K562 (cell line): ENCODE data around the gene TYRO3. TPM values are rescaled to one million over a fixed set of nuclear protein-coding genes. Genes with fewer than 3 reads are reported as not detected.
A peak's percentile ranks its signal among the peaks of the same experiment; 100 is the strongest.

ENCODE experiments used
- CTBP1 ChIP-seq: fragments of 450-650 bp; IDR thresholded peaks from 2 replicates; pipeline ENCODE4 v1.6.1; 2016; ENCODE audit warnings: borderline replicate concordance
- HDAC1 ChIP-seq, 2 experiments: fragments of 450-650 bp; IDR thresholded peaks; 2 replicates each; pipeline ENCODE4 v1.6.1; 2016 to 2017; ENCODE audit warnings: inconsistent platforms in 1 of 2, mild to moderate bottlenecking in 1 of 2, moderate library complexity in 1 of 2
- KAT2B ChIP-seq: IDR thresholded peaks from one replicate; pipeline ENCODE4 v1.6.1; 2012; ENCODE audit warnings: low read depth, mild to moderate bottlenecking, control low read depth, inconsistent platforms, low read length, moderate library complexity
- KLF10 ChIP-seq: fragments of 250-450 bp; sonication (Bioruptor Pico); IDR thresholded peaks from 2 replicates; pipeline ENCODE4 v1.6.1; 2021; ENCODE audit warnings: matching md5 sums
- MTA1 ChIP-seq: fragments of 450-650 bp; IDR thresholded peaks from 2 replicates; pipeline ENCODE4 v1.6.1; 2017; ENCODE audit warnings: borderline replicate concordance
- NFIC ChIP-seq: fragments of 450-650 bp; IDR thresholded peaks from 2 replicates; pipeline ENCODE4 v1.6.1; 2017; ENCODE audit warnings: mild to moderate bottlenecking, inconsistent platforms
- NR2C1 ChIP-seq, 2 experiments: fragments of 450-650 bp; IDR thresholded peaks; 2 replicates each; pipeline ENCODE4 v1.6.1; 2017; ENCODE audit warnings: mild to moderate bottlenecking in 2 of 2, antibody characterized with exemption in 1 of 2, inconsistent platforms in 1 of 2, missing compliant biosample characterization in 1 of 2, missing genetic modification characterization in 1 of 2
- NR2F6 ChIP-seq: fragments of 450-650 bp; formaldehyde crosslinking; IDR thresholded peaks from 2 replicates; pipeline ENCODE4 v1.4.0; 2020; ENCODE audit warnings: mild to moderate bottlenecking
- ZNF584 ChIP-seq: fragments of 200-800 bp; sonication (Bioruptor generic); IDR thresholded peaks from 2 replicates; pipeline ENCODE4 v1.6.1; 2016; ENCODE audit warnings: low read depth, mild to moderate bottlenecking, missing genetic modification characterization, missing compliant biosample characterization
- polyA plus RNA-seq, 8 experiments: library from polyadenylated mRNA; depleted of rRNA in 4 of 8; stranded (reverse) in 5 of 8; unstranded in 3 of 8; fragments of >200 nt; fragmentation: Nextera tagmentation in 2 of 8; fragmentation: Illumina TruSeq in 1 of 8; extraction: Ambion mirVana in 2 of 8; extraction: Trizol in 1 of 8; gene quantifications; 2 replicates each; pipeline versions ENCODE4 v1.2.1 to v1.2.3, GENCODE V29; 2011 to 2014; ENCODE audit warnings: inconsistent platforms in 1 of 8, missing spikeins in 1 of 8
- total RNA-seq, 7 experiments: library from RNA; depleted of rRNA in 6 of 7; stranded (reverse); fragments of >200 nt in 6 of 7; fragmentation: Illumina TruSeq in 2 of 7; extraction: Trizol in 2 of 7; gene quantifications; 2 replicates each; pipeline versions ENCODE4 v1.2.1 to v1.2.3, GENCODE V29; 2011 to 2021; ENCODE audit warnings: low replicate concordance in 1 of 7
- TF ChIP-seq, protein P1 (sequence below): fragments of 250-450 bp; sonication (Bioruptor Pico); IDR thresholded peaks from 2 replicates; pipeline ENCODE4 v1.4.0; 2020; ENCODE audit warnings: mild to moderate bottlenecking, moderate library complexity, borderline replicate concordance
- TF ChIP-seq, protein P2 (sequence below): fragments of 450-650 bp; formaldehyde crosslinking; IDR thresholded peaks from 2 replicates; pipeline ENCODE4 v1.4.0; 2020; ENCODE audit warnings: mild to moderate bottlenecking, moderate library complexity
- TF ChIP-seq, protein P3 (sequence below), 2 experiments: fragments of 450-650 bp; conservative IDR thresholded peaks; 2 replicates each; pipeline ENCODE4 v1.6.1; 2017; ENCODE audit warnings: mild to moderate bottlenecking in 2 of 2, moderate library complexity in 2 of 2
- TF ChIP-seq, protein P4 (sequence below), 2 experiments: fragments of 450-650 bp; formaldehyde crosslinking in 1 of 2; IDR thresholded peaks; 2 replicates each; pipeline versions ENCODE4 v1.4.0 to v1.6.1; 2014 to 2020; ENCODE audit warnings: mild to moderate bottlenecking in 2 of 2, borderline replicate concordance in 1 of 2, low read depth in 1 of 2

The TYRO3 gene
- total and polyA plus RNA-seq, 9 of the 15 experiments (the other 6 are each of a cell fraction or from before 2014, with no cell fraction given), result 2.6 to 39.6 (median 18.6) TPM

DNA sequence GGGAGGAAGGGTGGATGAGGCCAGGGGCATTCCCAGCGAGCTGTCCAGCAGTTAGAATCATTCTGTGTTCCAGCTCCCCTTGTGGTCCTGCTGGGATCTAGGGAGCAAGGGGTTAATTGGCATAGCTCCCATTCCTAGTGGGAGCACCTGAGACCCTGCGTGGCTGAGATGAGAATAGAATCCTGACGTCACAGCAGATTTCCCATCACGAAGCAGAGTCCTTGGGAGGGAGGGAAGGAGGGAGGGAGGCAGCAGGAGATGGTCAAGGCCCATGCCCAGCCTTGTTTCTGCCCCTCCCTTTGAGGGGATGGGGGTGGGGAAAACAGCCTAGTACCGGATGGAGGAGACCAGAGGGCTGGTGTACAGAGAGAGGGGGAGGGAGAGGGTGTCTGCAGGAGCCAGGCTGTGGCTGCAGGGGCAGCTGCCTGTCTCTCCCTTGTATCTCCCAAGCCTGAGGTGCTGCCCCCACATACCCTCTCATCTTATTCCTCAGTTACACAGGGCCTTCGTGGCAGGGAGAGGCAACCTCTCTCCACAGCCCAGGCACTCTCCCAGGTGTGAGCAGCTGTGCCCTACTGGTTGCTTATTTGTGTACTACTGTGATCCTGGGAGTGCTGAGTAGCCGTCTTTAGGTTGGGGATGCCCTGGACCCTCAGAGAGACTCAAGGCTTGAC lies 5.4 kb downstream of the TYRO3 start (continued):
- TF ChIP-seq, protein P1, sequence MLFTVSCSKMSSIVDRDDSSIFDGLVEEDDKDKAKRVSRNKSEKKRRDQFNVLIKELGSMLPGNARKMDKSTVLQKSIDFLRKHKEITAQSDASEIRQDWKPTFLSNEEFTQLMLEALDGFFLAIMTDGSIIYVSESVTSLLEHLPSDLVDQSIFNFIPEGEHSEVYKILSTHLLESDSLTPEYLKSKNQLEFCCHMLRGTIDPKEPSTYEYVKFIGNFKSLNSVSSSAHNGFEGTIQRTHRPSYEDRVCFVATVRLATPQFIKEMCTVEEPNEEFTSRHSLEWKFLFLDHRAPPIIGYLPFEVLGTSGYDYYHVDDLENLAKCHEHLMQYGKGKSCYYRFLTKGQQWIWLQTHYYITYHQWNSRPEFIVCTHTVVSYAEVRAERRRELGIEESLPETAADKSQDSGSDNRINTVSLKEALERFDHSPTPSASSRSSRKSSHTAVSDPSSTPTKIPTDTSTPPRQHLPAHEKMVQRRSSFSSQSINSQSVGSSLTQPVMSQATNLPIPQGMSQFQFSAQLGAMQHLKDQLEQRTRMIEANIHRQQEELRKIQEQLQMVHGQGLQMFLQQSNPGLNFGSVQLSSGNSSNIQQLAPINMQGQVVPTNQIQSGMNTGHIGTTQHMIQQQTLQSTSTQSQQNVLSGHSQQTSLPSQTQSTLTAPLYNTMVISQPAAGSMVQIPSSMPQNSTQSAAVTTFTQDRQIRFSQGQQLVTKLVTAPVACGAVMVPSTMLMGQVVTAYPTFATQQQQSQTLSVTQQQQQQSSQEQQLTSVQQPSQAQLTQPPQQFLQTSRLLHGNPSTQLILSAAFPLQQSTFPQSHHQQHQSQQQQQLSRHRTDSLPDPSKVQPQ (CRISPR knock-in tag), result no peak
- TF ChIP-seq ZNF584 (CRISPR knock-in tag) (no peak), KLF10 (no peak), NFIC (peak; percentile 98), HDAC1 (IDR thresholded peaks at IDR 0.05) (no peak), MTA1 (no peak), NR2F6 (CRISPR knock-in tag) (no peak), NR2C1 (IDR thresholded peaks at IDR 0.05) (no peak), NR2C1 (tag; IDR thresholded peaks at IDR 0.05) (no peak), KAT2B (no peak), CTBP1 (peak; percentile 45; the same call in 1 of the 2 replicates)
- TF ChIP-seq, protein P2, sequence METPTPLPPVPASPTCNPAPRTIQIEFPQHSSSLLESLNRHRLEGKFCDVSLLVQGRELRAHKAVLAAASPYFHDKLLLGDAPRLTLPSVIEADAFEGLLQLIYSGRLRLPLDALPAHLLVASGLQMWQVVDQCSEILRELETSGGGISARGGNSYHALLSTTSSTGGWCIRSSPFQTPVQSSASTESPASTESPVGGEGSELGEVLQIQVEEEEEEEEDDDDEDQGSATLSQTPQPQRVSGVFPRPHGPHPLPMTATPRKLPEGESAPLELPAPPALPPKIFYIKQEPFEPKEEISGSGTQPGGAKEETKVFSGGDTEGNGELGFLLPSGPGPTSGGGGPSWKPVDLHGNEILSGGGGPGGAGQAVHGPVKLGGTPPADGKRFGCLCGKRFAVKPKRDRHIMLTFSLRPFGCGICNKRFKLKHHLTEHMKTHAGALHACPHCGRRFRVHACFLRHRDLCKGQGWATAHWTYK (CRISPR knock-in tag), result no peak
- TF ChIP-seq, protein P3, sequence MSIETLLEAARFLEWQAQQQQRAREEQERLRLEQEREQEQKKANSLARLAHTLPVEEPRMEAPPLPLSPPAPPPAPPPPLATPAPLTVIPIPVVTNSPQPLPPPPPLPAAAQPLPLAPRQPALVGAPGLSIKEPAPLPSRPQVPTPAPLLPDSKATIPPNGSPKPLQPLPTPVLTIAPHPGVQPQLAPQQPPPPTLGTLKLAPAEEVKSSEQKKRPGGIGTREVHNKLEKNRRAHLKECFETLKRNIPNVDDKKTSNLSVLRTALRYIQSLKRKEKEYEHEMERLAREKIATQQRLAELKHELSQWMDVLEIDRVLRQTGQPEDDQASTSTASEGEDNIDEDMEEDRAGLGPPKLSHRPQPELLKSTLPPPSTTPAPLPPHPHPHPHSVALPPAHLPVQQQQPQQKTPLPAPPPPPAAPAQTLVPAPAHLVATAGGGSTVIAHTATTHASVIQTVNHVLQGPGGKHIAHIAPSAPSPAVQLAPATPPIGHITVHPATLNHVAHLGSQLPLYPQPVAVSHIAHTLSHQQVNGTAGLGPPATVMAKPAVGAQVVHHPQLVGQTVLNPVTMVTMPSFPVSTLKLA (conservative IDR thresholded peaks at IDR 0.05), result 0 out of 4 replicates have a peak, but pooled peaks of 1 of the 2 experiments have one; percentile 15
- TF ChIP-seq, protein P4, sequence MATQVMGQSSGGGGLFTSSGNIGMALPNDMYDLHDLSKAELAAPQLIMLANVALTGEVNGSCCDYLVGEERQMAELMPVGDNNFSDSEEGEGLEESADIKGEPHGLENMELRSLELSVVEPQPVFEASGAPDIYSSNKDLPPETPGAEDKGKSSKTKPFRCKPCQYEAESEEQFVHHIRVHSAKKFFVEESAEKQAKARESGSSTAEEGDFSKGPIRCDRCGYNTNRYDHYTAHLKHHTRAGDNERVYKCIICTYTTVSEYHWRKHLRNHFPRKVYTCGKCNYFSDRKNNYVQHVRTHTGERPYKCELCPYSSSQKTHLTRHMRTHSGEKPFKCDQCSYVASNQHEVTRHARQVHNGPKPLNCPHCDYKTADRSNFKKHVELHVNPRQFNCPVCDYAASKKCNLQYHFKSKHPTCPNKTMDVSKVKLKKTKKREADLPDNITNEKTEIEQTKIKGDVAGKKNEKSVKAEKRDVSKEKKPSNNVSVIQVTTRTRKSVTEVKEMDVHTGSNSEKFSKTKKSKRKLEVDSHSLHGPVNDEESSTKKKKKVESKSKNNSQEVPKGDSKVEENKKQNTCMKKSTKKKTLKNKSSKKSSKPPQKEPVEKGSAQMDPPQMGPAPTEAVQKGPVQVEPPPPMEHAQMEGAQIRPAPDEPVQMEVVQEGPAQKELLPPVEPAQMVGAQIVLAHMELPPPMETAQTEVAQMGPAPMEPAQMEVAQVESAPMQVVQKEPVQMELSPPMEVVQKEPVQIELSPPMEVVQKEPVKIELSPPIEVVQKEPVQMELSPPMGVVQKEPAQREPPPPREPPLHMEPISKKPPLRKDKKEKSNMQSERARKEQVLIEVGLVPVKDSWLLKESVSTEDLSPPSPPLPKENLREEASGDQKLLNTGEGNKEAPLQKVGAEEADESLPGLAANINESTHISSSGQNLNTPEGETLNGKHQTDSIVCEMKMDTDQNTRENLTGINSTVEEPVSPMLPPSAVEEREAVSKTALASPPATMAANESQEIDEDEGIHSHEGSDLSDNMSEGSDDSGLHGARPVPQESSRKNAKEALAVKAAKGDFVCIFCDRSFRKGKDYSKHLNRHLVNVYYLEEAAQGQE (IDR thresholded peaks at IDR 0.05; ENCODE audit: borderline replicate concordance), result peak; percentile 83
- TF ChIP-seq, protein P4 (CRISPR knock-in tag; IDR thresholded peaks at IDR 0.05; ENCODE audit: low read depth), result no peak
